GM06990 (cell line): ENCODE measurements around the gene PRR32.

Experiments used
- DNase-seq: peaks from one replicate; pipeline ENCODE4 v3.0.0-alpha.2; 2011; ENCODE audit not compliant: insufficient read length; ENCODE audit errors: extremely low read depth
- H3K27me3 ChIP-seq: replicated peaks from 2 replicates; pipeline ENCODE4 v1.6.0; 2011; ENCODE audit warnings: low read length; ENCODE audit not compliant: control insufficient read depth, insufficient read depth
- H3K36me3 ChIP-seq: 2 replicates; pipeline ENCODE4 v1.5.1; 2011; ENCODE audit warnings: low read length; ENCODE audit not compliant: control insufficient read depth, insufficient read depth
- H3K4me3 ChIP-seq: replicated peaks from 2 replicates; pipeline ENCODE4 v1.5.1; 2011; ENCODE audit warnings: low read depth, mild to moderate bottlenecking, control low read depth, low read length
- TF ChIP-seq, protein P1 (sequence below): IDR thresholded peaks from 2 replicates; pipeline ENCODE4 v1.5.1; 2011; ENCODE audit warnings: low read length, control low read depth, mild to moderate bottlenecking, inconsistent platforms; ENCODE audit not compliant: insufficient read depth, poor library complexity, severe bottlenecking

Gene PRR32

GRCh38 chrX:126820700-126821420 lies 1.3 kb downstream of the PRR32 start:
- DNase-seq = no peak
- no peak overlapping the region for H3K4me3 ChIP-seq
- TF ChIP-seq, protein P1, sequence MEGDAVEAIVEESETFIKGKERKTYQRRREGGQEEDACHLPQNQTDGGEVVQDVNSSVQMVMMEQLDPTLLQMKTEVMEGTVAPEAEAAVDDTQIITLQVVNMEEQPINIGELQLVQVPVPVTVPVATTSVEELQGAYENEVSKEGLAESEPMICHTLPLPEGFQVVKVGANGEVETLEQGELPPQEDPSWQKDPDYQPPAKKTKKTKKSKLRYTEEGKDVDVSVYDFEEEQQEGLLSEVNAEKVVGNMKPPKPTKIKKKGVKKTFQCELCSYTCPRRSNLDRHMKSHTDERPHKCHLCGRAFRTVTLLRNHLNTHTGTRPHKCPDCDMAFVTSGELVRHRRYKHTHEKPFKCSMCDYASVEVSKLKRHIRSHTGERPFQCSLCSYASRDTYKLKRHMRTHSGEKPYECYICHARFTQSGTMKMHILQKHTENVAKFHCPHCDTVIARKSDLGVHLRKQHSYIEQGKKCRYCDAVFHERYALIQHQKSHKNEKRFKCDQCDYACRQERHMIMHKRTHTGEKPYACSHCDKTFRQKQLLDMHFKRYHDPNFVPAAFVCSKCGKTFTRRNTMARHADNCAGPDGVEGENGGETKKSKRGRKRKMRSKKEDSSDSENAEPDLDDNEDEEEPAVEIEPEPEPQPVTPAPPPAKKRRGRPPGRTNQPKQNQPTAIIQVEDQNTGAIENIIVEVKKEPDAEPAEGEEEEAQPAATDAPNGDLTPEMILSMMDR = no peak
- H3K36me3 ChIP-seq = no peaks in the 10 kb centered on the region
- no peaks in the 10 kb centered on the region for H3K27me3 ChIP-seq

DNA sequence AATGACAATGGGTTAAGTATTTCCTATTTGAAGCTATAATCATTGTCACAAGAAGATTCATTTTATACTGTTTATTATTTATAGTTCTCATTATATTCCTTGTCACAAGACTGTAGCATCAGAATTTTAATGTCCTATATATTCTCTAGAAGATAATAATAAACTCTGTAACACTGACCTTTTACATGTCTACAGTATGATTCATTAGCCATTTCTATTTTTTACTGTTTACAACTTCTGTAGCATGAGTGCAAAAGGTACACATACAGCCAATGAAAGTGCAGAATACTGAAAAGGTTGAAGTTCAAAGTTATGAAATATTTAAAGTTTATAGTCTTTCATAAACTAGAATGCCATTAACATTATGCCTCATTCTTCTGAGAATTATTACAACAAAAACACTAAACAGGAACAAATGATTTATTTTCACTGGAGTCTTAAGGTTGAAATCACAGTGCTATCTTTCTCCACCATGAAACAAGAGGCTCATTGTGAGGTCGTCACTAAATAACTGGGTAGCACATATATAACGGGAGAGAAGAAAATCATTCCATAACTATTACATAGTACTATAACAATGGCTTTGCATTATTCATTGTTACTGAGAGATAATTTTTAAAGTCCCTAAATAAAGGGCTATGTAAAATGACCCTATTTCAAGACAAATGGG lies 4.9 kb downstream of the PRR32 start:
- no peaks in the 10 kb centered on the region for H3K27me3 ChIP-seq
- H3K4me3 ChIP-seq = no peak overlapping the region
- TF ChIP-seq, protein P1 = no peak
- H3K36me3 ChIP-seq = no peaks in the 10 kb centered on the region
- no peak for DNase-seq

GRCh38 chrX:126825566-126826193 lies 6.2 kb downstream of the PRR32 start:
- Histone ChIP-seq H3K4me3 (no peak overlapping the region), H3K27me3 (no peaks in the 10 kb centered on the region), H3K36me3 (no peaks in the 10 kb centered on the region)
- TF ChIP-seq, protein P1 = no peak
- DNase-seq = no peak

GRCh38 chrX:126836186-126836585 lies 16.7 kb downstream of the PRR32 start:
- H3K36me3 ChIP-seq = no peaks in the 10 kb centered on the region
- DNase-seq = no peak
- no peak overlapping the region for H3K4me3 ChIP-seq
- TF ChIP-seq, protein P1 = no peak
- no peaks in the 10 kb centered on the region for H3K27me3 ChIP-seq

DNA sequence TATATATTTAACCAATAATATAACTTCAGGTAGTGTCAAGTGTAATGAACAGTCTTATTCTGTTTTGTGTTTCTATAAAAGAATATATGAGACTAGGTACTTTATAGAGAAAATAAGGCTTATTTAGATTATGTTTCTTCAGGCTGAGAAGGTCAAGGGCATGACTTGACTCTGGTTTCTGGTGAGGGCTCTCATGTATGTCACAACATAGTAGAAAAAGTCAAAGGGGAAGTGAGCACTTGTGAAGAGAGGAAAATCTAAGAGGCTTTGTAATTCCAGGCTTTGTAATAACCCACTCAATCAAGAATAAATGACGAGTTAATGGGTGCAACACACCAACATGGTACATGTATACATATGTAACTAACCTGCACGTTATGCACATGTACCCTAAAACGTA lies 27.6 kb downstream of the PRR32 start:
- TF ChIP-seq, protein P1 = no peak
- DNase-seq = no peak
- no peak overlapping the region for H3K4me3 ChIP-seq
- no peaks in the 10 kb centered on the region for H3K27me3 ChIP-seq
- H3K36me3 ChIP-seq = no peaks in the 10 kb centered on the region
